Natural killer cell (primary cell): ENCODE data around the gene ST8SIA3. TPM values are rescaled to one million over a fixed set of nuclear protein-coding genes. Genes with fewer than 3 reads are reported as not detected.

Source experiments
- ATAC-seq, 3 donors: fragments of 150-1000 bp in 2 of 3; fragments of 200-7000 bp in 1 of 3; cut with Tn5 transposase; 1 replicate in 1 of 3; 2 replicates in 2 of 3; pipeline ENCODE4 v1.10.0; 2021; ENCODE audit warnings: mild to moderate bottlenecking in 2 of 3, moderate library complexity in 2 of 3
- DNase-seq, 2 donors: peaks; one replicate each; pipeline versions ENCODE4 v3.0.0 to v3.0.0-alpha.2; 2013 to 2021; ENCODE audit warnings: mixed read lengths in 1 of 2
- H3K27ac ChIP-seq: one replicate; pipeline ENCODE4 v1.5.1; 2013; ENCODE audit warnings: mild to moderate bottlenecking, low read length
- H3K27me3 ChIP-seq: one replicate; pipeline ENCODE4 v1.6.1; 2013; ENCODE audit warnings: low read length; ENCODE audit not compliant: control insufficient read depth, insufficient read depth
- H3K36me3 ChIP-seq: one replicate; pipeline ENCODE4 v1.6.1; 2013; ENCODE audit warnings: low read length; ENCODE audit not compliant: control insufficient read depth, insufficient read depth
- H3K4me1 ChIP-seq: one replicate; pipeline ENCODE4 v1.6.1; 2013; ENCODE audit warnings: low read length; ENCODE audit not compliant: control insufficient read depth, insufficient read depth
- H3K4me3 ChIP-seq: one replicate; pipeline ENCODE4 v1.5.1; 2013; ENCODE audit warnings: low read length
- H3K9me3 ChIP-seq: one replicate; pipeline ENCODE4 v1.6.1; 2013; ENCODE audit warnings: low read length; ENCODE audit not compliant: control insufficient read depth, insufficient read depth
- H3K27ac Mint-ChIP-seq, 2 donors: one replicate each; pipeline ENCODE4 v1.8.0; 2022; ENCODE audit warnings: mild to moderate bottlenecking in 2 of 2, mixed read lengths in 2 of 2, moderate library complexity in 1 of 2
- H3K27me3 Mint-ChIP-seq, 2 donors: one replicate each; pipeline ENCODE4 v1.8.0; 2022; ENCODE audit warnings: low read depth in 2 of 2, mixed read lengths in 2 of 2
- H3K36me3 Mint-ChIP-seq: one replicate; pipeline ENCODE4 v1.8.0; 2022; ENCODE audit warnings: mixed read lengths
- H3K4me1 Mint-ChIP-seq, 2 donors: one replicate each; pipeline ENCODE4 v1.8.0; 2022; ENCODE audit warnings: mixed read lengths in 2 of 2
- H3K4me3 Mint-ChIP-seq: one replicate; pipeline ENCODE4 v1.8.0; 2022; ENCODE audit warnings: mild to moderate bottlenecking, moderate library complexity, mixed read lengths
- H3K9me3 Mint-ChIP-seq, 2 donors: one replicate each; pipeline ENCODE4 v1.8.0; 2022; ENCODE audit warnings: mixed read lengths in 2 of 2
- WGBS: methylation state at CpG from one replicate; pipeline ENCODE4 v1.1.7; 2013; ENCODE audit warnings: missing lambda C conversion rate; ENCODE audit not compliant: insufficient coverage; 5-methylcytosine and 5-hydroxymethylcytosine counted together
- intact Hi-C: fragments of 100-400 bp; cut with micrococcal nuclease; formaldehyde crosslinking; loops from one replicate; pipeline ENCODE4 v1.14.2; 2022
- total RNA-seq, 4 donors: library from RNA; stranded (reverse); fragments of 120-200 nt in 1 of 4; gene quantifications; one replicate each; pipeline versions ENCODE4 v1.2.3 to v1.2.4, GENCODE V29; 2013 to 2022
- TF ChIP-seq, protein P1 (sequence below): fragments of 200-600 bp; IDR thresholded peaks from one replicate; pipeline ENCODE4 v1.8.0; 2022; ENCODE audit warnings: antibody characterized with exemption

Gene ST8SIA3
- total RNA-seq, 3 donors from 2014 or later (not counting 1 experiment from before 2014, with no cell fraction given): not detected

DNA sequence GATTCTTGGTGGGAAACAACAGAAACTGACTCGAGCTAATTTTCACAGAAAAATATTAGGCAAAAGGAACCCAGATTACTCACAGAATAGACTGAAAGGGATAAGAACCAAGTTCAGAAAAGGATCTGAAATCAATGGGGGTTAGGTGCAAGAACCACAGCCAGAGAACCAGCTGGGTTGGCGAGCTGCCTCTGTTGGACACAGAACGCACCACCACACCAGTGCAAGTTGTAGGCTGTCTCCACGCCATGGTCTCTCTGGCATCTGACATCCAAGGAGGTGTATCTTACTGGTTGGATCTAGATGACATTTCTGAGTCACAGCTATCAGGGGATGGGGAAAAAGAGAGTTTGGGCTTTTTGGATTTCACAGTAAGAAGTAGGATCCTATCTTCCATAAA is 64.2 kb downstream of the ST8SIA3 start:
- ATAC-seq: no peak
- no peak overlapping the region for H3K27ac ChIP-seq
- H3K36me3 Mint-ChIP-seq: no peaks in the 10 kb centered on the region
- H3K36me3 ChIP-seq: no peaks in the 10 kb centered on the region
- no peaks in the 10 kb centered on the region for H3K27me3 ChIP-seq
- peaks cover 0 to 7% of the 10 kb centered on the region in 2 donors for H3K9me3 Mint-ChIP-seq
- 88% methylated on average over 4 of the region's 4 CpGs for WGBS
- no peaks in the 10 kb centered on the region for H3K4me1 Mint-ChIP-seq
- no peak overlapping the region for H3K27ac Mint-ChIP-seq
- intact Hi-C loops: no loop called here
- DNase-seq: no peak
- H3K4me3 Mint-ChIP-seq: no peak overlapping the region
- TF ChIP-seq, protein P1, sequence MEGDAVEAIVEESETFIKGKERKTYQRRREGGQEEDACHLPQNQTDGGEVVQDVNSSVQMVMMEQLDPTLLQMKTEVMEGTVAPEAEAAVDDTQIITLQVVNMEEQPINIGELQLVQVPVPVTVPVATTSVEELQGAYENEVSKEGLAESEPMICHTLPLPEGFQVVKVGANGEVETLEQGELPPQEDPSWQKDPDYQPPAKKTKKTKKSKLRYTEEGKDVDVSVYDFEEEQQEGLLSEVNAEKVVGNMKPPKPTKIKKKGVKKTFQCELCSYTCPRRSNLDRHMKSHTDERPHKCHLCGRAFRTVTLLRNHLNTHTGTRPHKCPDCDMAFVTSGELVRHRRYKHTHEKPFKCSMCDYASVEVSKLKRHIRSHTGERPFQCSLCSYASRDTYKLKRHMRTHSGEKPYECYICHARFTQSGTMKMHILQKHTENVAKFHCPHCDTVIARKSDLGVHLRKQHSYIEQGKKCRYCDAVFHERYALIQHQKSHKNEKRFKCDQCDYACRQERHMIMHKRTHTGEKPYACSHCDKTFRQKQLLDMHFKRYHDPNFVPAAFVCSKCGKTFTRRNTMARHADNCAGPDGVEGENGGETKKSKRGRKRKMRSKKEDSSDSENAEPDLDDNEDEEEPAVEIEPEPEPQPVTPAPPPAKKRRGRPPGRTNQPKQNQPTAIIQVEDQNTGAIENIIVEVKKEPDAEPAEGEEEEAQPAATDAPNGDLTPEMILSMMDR: no peak
- no peaks in the 10 kb centered on the region for H3K9me3 ChIP-seq
- H3K4me3 ChIP-seq: no peak overlapping the region
- H3K4me1 ChIP-seq: no peaks in the 10 kb centered on the region
- H3K27me3 Mint-ChIP-seq: peaks cover 11 to 20% of the 10 kb centered on the region in 2 donors

Other genes starting within 250 kb of the ST8SIA3 start
- gene BOD1L2, start 205.5 kb upstream of the ST8SIA3 start, total RNA-seq: not detected
- gene ONECUT2, start 82.8 kb downstream of the ST8SIA3 start, total RNA-seq: not detected
- 10 to 100 TPM; 13.9 to 22.0 (median 20.6) TPM for gene FECH, start 234.1 kb downstream of the ST8SIA3 start, total RNA-seq